Measurements from ENCODE around the gene OGFOD3.

The OGFOD3 gene

DNA sequence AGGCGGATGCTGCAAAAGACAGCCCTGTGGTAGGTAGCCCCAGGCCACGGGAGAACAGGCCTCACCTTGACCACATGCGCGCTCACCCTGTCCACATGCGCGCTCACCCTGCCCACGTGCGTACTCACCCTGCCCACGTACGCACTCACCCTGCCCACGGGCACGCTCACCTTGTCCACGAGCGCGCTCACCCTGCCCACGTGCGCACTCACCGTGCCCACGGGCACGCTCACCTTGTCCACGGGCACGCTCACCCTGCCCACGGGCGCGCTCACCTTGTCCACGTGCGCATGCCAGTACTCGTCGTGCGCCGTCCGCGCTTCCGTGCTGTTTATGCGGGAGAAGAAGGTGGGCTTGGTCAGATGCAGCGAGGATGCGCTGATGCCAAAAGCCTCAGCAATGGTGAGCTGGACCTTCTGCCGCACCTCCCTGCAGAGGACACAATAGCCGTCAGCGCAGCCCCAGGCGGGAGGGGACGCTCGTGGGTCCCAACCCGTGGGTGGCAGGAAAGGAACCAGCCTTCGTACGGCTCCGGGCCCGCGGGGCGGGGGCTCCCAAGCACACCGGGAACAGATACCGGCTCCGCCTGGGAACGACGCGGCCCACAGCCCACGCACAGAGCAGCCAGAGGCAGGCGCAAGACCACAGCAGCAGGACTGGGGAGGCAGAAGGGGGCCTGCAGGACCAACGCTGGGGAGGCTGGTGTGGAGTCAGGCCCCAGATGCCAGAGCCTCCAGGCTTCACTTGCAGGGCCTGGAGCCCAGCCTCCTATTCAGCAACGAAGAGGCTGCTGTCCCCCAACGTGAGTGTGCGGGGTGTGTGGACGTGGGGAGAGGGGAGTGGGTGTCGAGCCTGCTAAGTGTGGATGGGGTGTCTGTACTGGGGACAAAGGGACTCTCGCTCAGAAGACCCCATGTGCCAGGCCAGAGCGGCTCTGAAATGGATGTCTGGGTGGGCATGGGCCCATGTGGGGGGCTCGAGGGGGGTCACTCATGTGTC, 14.4 kb downstream of the OGFOD3 start:
- DNase-seq: no peak

DNA sequence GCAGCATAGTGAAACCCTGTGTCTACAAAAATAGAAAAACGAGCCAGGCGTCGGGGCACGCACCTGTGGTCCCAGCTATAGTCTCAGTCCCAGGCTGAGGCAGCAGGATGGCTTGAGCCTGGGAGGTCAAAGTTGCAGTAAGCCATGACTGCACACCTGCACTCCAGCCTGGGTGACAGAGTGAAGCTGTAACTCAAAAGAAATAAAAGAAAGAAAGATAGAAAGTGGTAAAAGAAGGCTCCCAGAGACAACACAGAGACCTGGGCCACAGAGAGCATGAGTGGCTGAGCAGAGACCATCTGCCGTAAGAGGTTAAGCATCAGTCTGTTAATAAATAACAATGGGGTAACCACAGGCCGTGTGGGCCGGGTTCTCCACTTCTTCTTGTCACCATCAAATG, 15.5 kb downstream of the OGFOD3 start:
- DNase-seq: no peak

DNA sequence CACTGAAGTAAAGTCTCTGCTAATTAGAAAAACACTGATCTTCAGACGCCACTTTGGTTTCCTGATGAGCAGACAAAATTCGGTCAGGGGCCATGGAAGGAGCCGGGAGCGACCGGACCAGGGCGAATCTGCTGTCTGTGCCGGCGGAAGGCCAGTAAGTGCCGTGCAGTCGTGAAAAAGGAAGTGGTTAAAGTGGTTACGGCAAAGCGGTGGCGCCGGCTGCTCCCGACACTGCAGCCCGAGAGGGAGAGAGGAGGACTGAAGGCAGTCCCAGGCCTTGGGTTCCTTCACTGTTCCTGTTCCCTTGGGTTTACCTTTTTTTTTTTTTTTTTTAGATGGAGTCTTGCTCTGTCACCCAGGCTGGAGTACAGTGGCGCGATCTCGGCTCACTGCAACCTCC, 17.6 kb downstream of the OGFOD3 start:
- DNase-seq: no peak

DNA sequence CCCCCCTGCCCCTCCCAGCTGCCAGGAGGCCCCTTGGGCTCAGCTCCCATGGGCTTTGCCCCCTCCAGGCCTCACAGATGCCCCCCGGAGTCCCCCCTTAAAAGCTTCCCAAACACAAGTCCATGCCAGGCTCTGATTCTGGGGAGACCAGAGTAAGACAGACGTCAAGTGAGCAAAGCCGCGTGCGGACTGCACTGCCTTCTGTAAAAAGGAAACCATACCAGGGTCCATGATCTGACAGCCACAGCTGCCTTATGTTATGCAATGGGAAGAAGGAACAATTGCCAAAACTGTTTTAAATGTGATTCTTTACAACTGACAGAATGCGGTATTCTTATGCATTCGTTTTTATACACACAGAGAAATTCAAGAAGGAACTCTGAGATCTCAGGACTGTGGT, 18.2 kb downstream of the OGFOD3 start:
- DNase-seq: no peak

DNA sequence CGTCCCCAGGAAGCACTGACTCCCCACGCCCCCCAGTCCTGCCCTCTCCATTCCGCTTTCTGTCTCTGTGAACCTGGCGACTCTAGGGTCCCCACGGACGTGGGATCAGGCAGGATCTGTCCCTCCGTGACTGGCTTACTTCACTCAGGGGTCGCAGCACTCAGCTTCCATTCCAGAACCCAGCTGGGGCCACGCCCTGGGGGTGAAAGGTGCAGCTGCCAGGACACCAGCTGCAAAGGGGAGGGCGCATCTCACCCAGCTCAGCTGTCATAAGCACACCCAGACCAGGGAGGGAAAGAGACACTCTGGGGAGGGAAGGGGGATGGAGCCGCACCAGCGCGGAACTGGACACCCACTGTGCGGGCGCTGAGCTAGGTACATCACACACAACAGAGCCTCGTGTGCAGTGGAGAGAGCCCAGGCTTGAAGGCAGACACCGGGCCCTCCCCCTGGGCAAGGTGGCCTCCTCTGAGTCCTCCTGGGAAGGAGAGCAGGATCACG, 18.7 kb downstream of the OGFOD3 start:
- no peak for DNase-seq

DNA sequence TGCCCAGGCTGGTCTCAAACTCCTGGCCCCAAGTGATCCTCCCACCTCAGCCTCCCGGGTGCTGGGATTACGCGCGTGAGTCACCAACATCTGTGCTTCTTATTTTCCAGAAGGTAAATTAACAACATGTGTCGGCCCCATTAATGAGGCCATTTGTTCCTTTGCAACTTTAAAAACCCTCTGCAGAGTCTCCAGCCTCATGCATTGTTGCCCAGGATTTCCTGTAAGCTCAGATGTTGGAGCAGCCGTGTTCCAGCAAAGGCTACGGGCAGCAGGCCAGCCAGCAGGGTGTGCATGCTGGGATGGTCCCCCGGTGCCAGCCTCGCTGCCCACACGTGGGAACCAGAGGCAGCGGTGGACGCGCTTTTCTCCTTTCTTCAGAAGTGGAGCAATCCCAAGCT, 19.3 kb downstream of the OGFOD3 start:
- no peak for DNase-seq

DNA sequence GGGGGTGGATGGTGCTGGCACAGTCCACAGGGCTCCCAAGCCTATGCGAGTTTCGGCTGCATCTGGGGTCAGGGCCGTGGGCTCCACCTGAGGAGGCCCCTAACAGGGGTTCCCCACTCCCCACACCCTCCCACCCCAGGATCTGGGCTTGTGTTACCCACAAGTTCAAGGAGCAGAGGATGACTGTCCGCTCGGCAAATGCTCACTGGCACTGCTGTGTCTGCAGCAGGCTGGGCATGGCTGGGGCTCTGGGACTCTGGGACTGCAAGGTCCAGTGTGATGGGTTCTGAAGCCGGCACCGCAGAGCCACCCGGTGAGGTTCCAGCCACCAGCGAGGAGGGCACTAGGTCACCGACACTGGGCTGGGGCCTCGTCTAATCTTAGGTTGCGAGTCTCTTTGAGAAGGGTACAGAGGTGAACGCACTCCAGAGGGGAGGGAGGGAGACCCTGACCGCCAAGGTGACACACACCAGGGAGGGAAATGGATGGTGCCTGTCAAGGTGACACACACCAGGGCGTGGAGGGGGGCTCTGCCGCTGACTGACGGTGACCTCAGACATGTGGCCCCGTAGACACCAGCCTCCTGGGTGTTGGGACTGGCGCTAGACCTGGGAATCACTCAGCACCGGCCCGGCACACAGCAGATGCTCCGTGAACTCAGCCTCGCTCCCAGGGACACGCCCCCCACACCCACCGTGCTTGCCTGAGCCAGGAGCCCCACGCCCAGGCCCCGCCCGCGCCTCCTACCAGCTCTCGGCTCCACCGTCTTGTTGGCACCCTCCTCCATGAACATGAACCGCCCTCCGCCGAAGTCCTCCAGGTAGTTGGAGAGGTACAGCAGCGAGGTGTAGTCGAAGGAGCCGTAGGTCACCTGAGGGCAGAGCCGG, 20.7 kb downstream of the OGFOD3 start:
- DNase-seq: no peak

DNA sequence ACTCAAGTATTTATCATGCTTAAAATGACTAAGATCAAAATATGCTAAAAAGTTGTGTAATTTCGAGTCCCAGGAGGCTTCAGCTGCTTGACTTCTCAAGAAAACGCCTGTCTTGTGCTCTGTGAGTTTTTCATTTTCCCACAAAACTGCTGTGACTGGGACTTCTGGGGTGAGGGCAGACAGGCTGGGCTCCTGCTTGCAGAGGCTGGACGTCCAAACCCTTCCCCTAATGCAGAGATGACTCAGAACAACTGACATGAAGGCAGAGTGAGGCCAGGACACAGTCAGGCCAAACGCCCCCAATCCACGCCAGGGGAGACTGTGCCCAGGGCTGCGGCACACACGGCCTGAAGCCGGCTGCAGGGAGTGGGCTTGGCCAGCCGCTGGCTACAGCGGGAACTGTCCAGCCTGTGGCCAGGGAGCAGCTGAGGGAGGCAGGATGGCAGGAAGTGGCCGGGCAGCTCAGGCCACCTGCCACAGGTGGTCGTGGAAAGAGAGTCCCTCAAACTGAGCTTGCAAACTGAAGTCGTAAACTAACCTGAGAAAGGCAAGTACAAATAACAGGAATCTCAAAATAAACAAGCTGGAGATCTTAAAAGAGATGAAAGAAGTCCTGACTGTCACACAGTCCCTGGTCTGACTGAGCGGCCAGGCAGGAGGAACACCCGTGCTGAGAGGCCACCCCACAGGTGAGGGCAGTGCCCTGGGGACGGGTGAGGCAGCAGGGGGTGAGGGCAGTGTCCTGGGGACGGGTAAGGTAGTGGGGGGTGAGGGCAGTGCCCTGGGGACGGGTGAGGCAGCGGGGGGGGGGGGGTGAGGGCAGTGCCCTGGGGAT, 21.6 kb downstream of the OGFOD3 start:
- no peak for DNase-seq

DNA sequence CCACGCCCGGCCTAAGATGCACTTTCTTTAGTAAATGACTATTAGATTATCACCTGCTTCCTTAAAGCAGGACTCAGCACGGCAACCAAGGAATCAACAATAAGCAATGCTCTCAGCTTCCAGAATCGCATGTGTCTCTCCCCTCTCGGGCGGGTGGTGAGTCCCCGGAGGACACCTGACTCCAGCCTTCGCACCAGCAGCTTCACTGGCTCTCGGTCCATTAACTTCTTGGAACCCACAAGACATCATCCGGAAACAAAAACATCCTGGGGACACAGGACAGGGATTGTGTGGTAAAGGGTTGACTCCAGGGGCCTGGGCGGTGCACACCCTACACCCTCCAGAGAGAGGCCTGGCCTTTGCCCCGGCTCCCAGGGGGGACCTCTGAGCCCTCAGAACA, 24.1 kb downstream of the OGFOD3 start:
- DNase-seq: no peak

DNA sequence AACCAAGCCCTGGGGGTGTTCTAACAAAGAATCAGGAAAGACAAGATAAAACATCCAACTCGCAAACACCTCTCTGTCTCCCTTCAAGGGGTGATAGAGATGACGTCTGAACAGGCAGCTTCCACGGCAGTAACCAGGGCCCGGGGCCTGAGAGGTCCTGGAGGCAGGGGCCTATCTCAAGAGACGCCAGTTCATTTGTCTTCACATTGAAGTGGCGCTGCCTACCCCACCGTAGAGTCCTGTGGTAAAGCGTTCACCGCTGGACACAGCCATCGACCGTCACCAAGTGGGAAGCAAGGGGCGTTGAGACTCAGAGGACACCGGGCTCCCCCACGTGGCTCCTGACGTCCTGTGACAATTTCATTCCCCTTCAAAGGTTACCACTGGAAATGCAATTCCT, 25.4 kb downstream of the OGFOD3 start:
- no peak for DNase-seq

DNA sequence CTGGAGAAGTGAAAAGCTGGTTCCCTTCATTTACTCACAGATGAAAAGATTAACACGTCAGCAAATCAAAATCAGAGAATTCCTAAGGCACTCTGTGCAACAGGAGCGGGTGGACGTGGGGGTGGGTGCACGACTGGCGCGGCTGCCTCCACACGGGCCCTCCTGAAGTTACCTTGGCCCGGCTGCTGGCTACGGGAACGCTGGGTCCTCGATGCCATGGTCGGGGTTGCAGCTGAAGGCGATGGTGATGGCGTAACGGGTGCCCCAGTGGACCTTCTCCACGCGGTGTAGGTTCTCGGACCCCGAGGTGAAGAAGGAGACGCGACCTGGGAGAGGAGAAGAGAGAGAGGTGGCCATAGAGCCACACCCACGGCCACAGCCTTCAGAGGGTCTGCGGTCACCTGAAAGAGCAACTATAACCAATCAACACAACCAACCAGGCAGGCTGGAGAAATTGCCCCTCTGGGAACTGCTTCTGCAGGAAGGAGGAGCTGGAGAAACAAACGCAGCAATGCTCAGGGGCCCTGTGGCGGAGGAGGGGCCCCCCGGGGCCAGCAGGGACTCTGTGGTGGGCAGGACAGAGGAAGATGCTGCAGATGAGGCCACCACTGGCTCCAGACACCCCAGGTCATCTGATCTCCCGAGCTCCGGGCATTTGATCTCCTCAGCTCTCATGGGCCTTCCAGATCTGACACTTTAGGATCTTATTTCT, 26.0 kb downstream of the OGFOD3 start:
- DNase-seq: no peak

DNA sequence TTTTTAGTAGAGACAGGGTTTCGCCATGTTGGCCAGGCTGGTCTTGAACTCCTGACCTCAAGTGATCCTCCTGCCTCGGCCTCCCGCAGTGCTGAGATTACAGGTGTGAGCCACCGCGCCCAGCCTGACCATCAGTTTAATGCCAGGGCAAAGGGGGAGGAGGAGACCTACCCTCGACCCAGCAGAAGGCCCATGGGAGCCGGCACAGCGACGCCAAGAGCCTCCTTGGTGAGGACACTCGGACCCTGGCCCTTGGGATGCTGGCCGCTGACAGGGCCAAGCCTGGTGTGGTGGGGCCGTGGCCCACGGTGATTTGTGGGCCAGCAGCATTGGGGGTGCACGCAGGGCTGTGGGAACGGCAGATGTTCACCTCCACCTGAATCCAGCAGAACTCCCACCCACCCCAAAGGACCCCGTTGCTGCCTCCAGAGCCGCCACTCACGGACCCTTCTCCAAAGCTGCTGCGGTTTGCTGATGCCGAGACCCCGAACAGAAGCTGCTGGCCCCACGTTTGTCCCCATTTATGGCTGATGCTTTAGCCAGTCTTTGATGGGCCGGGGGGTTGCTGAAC, 26.8 kb downstream of the OGFOD3 start:
- DNase-seq: no peak

DNA sequence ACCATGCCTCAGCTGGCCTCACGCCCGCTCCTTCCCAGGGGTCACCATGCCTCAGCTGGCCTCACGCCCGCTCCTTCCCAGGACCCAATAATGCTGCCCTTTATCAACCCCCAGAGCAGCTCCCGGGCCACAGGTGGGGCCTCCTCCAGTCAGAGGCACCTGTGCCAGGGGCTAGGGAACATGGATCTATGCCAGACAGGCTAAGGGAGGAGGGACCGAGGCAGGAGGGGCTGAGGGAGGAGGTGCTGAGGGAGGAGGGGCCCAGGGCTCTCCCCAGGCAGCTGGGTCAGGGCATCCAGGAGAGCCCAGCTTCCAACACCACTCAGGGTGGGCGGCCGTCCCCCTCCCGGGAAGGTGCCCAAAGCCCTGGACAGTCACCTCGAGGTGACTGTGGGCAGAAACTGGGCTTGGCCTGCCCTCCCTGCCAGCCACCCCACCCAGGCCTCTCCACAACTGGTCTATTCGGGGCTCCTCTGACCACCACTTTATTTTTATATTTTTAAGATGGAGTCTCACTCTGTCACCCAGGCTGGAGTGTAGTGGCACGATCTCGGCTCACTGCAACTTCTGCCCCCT, 27.4 kb downstream of the OGFOD3 start:
- DNase-seq: no peak

DNA sequence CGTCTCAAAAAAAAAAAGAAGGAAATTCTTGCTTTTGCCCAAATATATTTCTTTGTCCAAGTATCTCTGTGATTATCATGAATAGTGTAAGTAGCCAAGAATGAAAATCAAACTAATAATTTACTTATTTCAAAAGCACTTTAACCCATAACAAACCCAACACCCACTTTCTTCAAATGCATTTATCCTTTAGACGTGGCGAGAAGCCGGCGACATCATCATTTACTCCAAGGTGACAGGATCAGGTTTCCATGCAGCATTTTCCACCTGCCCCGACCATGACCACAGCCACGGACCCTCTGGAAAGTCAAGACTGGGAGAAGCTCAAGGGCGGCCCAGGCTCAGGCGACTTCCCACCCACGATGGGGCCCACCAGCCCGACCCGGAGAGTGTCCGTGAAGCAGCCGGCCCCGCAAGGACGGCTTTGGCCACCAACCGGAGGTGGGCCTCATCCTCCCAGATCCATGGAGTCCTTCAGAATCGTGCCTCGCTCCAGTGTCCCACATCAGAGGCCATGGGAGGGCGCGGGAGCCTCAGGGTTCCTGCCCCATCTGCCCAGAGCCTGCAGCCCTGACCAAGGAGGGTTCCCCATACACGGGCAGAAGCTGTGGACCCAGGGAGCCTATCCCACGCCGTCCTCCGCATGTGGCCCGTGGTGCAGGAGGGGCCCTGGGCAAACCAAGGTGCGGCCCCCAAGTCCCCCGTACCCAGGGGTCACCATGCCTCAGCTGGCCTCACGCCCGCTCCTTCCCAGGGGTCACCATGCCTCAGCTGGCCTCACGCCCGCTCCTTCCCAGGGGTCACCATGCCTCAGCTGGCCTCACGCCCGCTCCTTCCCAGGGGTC, 28.1 kb downstream of the OGFOD3 start:
- DNase-seq: no peak

DNA sequence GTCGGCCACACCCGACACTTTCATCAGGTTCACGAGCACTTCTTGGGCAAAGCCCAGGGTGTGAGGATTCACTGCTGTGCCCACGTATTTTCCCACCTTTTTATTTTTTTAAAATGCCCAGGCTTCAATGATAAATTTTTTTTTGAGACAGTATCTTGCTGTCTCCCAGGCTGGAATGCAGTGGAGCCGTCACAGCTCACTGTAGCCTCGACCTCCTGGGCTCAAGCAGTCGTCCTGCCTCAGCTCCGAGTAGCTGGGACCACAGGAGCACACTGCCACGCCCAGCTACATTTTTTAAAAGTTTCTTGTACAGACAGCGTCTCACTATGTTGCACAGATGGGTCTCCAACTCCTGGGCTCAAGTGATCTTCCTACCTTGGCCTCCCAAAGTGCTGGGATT, 29.0 kb downstream of the OGFOD3 start:
- no peak for DNase-seq

DNA sequence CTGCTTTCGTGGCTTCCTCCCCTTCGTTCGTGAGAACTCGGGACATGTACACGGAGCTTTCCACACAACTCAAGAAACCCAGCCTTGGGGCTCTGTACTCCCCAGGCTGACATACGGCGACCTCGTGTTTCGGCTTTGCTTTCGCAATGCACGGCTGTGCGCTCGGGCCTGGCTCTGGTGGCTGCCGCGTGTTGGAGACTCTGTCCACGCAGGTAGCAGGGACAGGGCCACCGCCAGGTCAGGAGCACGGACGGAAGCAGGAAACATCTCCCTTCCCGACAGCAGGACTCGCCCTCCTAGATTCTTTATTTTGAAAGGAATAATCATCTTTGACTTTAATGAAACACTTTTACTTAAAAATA, 29.5 kb downstream of the OGFOD3 start:
- no peak for DNase-seq

DNA sequence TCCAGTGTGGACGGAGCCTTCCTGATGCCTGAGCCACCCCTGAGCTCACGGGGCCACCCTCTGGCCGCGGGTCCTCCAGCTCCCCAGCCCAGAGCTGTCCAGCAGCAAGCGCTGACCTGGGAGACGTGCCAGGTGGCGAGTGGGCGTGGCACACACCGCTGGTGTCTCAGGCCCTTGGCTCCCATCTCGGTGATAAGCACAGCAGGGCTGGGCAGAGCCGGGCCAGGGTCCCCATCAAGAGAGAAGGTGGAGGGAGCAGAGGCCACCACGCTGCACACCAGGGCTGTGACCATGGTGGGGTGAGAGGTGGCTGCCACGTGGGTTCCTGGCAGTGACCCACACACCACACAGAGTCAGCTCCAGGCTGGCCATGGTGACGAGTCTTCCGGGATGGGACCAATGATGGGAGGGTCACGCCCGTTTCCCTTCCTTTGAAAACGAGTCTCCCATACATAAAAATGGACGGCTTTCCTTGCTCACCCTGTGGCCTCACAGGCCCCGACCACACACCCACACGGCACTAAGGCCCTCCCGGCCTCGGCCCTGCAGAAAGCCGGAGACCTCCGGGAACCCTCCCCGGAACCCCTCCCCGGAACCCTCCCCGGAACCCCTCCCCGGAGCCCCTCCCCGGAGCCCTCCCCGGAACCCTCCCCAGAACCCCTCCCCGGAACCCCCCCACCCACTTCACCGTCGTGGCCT, 30.0 kb downstream of the OGFOD3 start:
- no peak for DNase-seq

DNA sequence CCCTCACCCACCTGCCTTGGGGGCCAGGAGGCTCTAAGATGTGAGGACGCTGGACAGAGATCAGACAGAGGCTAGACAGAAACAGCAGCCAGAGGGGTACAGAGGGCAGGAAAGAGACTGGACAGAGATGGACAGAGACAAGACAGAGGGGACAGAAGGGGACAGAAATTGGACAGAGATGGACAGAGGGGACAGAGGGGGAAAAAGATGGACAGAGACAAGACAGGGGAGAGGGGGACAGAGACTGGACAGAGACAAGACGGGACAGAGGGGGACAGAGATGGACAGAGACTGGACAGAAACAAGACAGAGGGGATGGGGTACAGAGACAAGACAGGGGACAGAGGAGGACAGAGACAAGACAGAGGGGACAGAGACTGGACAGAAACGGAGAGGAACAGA, 30.7 kb downstream of the OGFOD3 start:
- no peak for DNase-seq

DNA sequence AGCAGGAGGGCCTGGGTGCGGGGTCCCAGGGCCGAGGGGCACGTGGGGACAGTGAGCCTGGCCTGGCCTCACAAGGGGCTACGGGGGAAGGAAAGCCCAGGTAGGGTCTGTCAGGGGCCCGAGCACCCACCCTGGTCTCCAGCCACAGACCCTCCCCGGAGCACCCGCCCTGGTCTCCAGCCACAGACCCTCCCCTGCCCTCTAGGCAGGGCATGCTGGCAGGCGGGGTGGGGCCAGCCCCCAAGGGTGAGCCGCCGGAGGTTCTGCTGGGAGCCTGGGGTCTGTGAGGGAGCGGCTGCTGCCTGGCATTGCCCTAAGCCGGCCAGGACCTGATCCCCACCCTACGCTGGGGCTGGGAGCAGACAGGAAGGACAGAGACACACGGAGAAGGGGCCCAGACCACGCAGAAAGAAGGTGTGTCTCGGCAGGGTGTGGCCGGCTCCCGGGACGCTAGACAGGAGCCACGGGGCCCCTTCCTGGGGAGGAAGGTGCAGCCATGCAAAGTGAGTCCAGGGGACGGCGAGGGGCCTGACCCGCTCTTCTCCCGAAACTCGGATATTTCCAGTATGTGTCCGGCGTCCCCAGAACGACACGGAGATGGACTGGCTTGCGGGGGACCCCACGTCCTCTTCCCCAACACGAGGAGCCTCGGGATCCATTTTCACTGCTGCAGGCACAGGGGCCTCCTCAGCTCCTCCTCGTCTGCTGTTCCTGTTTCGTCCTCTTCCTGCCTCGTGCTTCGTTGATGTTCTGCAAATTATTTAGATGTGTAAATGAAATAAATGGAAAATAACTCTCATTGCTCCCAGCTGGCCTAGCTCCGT, 31.3 kb downstream of the OGFOD3 start:
- no peak for DNase-seq

Measured in NCI-H1105 (cell line).